Esophagus muscularis mucosa (tissue), 3 donors: ENCODE results near the gene PAQR5.

Source experiments
- POLR2A ChIP-seq: fragments of 450-650 bp; IDR thresholded peaks from one replicate; pipeline ENCODE4 v1.6.1; 2017; ENCODE audit warnings: antibody characterized with exemption, moderate library complexity, mild to moderate bottlenecking, low read depth
- TF ChIP-seq, protein P1 (sequence below), 3 experiments: fragments of 200-600 bp in 2 of 3; fragments of 450-650 bp in 1 of 3; sonication (generic) in 2 of 3; IDR thresholded peaks; one replicate each; pipeline ENCODE4 v1.5.1; 2017 to 2019; ENCODE audit warnings: antibody characterized with exemption in 3 of 3, mild to moderate bottlenecking in 2 of 3, moderate library complexity in 1 of 3

DNA sequence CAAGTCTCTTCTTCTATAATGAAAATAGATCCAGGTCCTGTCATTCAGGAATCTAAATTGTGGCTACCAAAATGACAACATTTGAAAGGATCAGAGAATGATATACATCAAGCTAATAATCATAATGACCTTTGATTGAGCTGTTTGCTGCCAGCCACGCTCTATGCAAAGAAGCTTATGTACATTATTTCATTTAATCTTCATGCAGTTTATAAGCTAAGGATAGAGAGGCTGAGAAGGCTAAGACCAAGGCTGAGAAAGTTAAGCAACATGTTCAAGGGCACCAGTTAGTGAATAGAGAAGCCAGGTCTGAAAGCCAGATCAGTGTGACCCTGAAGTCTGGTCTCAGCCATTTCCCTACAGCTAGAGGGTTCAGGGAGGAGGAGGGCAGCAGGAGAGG lies 29.4 kb downstream of the PAQR5 start:
- no peak for TF ChIP-seq POLR2A
- TF ChIP-seq, protein P1, sequence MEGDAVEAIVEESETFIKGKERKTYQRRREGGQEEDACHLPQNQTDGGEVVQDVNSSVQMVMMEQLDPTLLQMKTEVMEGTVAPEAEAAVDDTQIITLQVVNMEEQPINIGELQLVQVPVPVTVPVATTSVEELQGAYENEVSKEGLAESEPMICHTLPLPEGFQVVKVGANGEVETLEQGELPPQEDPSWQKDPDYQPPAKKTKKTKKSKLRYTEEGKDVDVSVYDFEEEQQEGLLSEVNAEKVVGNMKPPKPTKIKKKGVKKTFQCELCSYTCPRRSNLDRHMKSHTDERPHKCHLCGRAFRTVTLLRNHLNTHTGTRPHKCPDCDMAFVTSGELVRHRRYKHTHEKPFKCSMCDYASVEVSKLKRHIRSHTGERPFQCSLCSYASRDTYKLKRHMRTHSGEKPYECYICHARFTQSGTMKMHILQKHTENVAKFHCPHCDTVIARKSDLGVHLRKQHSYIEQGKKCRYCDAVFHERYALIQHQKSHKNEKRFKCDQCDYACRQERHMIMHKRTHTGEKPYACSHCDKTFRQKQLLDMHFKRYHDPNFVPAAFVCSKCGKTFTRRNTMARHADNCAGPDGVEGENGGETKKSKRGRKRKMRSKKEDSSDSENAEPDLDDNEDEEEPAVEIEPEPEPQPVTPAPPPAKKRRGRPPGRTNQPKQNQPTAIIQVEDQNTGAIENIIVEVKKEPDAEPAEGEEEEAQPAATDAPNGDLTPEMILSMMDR (IDR thresholded peaks at IDR 0.05) = no peak
